DLD1 (cell line): Measurements from ENCODE around the gene GPR137B.
"Not testable (repeated sequence)": the region's sequence is repeated elsewhere in the genome, so short reads cannot be mapped to it uniquely, and the experiment has no call there.

Experiments
- in situ Hi-C: cut with HindIII; loops from 2 replicates; pipeline ENCODE4 v1.10.0; 2017; ENCODE audit warnings: low sequenced_read_pairs

GPR137B gene, protein sequence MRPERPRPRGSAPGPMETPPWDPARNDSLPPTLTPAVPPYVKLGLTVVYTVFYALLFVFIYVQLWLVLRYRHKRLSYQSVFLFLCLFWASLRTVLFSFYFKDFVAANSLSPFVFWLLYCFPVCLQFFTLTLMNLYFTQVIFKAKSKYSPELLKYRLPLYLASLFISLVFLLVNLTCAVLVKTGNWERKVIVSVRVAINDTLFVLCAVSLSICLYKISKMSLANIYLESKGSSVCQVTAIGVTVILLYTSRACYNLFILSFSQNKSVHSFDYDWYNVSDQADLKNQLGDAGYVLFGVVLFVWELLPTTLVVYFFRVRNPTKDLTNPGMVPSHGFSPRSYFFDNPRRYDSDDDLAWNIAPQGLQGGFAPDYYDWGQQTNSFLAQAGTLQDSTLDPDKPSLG

DNA sequence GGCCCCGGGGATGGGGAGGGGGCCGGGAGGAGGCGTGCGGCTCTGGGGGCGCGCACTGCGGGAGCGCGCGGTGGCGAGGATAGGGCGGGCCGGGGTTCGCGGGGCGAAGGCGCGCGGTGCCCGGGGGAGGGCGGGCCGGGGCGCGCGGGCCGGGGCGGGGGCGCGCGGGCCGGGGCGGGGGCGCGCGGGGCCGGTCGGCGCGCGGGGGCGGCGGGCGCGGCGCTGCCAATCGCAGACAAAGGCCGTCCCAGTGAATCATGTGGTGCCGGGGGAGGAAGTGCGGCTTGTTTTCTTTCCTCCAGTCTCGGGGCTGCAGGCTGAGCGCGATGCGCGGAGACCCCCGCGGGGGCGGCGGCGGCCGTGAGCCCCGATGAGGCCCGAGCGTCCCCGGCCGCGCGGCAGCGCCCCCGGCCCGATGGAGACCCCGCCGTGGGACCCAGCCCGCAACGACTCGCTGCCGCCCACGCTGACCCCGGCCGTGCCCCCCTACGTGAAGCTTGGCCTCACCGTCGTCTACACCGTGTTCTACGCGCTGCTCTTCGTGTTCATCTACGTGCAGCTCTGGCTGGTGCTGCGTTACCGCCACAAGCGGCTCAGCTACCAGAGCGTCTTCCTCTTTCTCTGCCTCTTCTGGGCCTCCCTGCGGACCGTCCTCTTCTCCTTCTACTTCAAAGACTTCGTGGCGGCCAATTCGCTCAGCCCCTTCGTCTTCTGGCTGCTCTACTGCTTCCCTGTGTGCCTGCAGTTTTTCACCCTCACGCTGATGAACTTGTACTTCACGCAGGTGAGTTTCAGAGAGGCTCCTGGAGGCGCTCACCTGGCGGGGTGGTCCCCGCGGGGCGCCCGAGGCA, at the start of gene GPR137B:
Gene GPR137B, plus strand, starts transcription at position 287 of the 851 bp plus-strand sequence. Its CDS starts 84 bp downstream, at position 371.
- in situ Hi-C loops = no loop called here

- in situ Hi-C loops = no loop called here
Measured at GRCh38 chr1:236092899-236093298, 49.4 kb upstream of the GPR137B start.

- in situ Hi-C loops = no loop called here
Measured at GRCh38 chr1:236095705-236096520, 46.4 kb upstream of the GPR137B start.

DNA sequence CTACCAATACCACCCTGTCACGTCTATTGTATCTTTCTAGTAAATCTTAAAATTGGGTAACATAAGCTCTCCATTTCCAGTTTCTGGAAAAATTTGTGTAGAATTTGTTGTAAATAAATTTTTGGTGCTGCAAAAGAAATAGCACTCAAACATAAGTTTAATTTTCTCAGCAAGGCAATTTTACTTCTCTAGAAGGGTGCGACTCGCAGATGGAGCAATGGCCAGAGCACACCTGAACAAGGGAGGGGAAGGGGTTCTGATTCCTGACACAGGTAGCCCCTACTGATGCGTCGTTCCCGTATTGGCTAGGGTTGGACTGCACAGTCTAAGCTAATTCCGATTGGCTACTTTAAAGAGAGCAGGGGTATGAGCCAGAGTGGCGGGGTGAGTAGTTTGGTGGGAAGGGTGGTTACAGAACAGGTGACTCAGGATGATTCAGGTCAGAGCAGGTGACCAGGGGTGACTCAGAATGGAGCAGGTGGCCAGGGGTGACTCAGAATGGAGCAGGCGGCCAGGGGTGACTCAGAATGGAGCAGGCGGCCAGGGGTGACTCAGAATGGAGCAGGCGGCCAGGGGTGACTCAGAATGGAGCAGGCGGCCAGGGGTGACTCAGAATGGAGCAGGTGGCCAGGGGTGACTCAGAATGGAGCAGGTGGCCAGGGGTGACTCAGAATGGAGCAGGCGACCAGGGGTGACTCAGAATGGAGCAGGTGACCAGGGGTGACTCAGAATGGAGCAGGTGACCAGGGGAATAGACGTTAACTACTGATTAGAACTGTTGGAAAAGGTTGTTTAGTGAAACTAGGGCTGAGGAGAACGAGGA, 45.5 kb upstream of the GPR137B start:
- in situ Hi-C loops = not testable (repeated sequence)

GRCh38 chr1:236098267-236098666, 44.1 kb upstream of the GPR137B start:
- in situ Hi-C loops = no loop called here

DNA sequence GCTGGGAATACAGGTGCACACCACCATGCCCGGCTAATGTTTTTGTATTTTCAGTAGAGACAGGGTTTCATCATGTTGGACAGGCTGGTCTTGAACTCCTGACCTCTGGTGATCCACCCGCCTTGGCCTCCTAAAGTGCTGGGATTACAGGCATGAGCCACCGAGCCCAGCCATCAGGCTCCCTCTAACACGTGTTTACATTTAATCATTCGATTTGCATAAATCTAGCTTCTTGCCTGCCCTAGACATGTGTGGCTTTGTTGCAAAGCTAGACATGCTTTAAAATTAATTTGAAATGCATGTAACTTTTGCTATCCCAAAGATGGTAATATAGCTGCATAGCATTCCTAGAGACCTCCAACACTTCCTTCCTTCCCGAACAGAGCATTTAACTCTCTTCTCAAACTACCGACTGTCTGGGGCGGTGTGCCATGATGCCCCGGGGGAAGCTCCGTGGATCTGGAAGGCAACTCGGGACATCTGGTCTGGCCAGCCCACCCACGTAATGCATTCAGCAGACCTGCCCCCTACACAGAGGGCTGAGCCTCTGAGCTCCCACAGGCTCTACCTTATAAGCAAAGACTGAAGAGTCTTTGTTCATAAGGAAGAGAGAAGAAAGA, 42.9 kb upstream of the GPR137B start:
- in situ Hi-C loops = no loop called here

DNA sequence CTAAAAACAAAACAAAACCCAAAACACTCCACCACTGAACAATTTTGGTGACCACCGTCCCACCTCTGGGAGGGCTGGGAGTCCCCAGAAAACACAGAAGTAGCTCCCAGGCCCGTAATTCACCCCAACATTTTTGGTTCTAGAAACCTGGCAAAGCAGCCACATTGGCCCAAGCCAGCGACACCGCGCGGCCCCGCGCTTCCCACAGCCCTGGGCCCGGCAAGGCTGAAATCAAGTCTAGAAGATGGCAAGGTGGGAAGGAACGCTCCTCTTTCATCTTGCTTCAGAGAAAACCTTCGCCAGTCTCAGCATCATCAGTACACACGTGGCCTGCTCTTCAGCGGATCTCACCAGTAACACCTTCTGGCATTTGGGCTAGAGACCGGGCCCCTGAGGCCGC, 41.5 kb upstream of the GPR137B start:
- in situ Hi-C loops = no loop called here

DNA sequence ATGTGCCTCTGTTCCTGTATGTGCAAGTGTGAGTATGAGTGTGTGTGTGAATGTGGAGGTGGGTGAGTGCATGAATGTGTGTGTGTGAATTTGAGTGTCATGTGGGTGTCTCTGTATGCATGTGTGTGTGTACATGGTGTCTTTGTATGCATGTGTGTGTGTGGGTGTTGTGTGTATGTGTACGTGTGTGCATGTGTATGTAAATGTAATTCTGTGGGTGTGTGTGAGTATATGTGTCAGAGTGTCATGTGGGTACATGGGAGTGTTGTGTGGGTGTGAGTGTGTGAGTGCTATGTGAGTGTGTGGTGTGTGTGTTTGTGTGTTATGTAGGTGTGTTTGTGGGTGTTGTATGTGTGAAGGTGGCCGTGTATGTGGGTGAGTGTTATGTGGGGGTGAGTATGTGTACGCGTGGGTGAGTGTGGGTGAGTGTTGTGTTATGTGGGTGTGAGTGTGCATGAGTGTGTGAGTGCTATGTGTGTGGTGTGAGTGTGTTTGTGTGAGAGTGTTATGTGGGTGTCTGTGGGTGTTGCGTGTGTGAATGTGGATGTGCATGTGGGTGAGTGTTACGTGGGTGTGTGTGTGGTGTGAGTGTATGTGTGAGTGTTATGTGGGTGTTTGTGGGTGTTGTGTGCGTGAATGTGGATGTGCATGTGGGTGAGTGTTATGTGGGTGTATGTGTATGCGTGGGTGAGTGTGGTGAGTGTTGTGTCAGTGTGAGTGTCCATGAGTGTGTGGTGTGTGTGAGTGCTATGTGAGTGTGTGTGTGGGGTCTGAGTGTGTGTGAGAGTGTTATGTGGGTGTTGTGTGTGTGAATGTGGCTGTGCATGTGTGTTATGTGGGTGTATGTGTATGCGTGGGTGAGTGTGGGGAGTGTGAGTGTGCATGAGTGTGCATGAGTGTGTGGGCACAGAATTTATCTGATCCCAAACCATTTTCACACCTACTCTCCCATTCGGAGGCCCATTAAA, 40.8 kb upstream of the GPR137B start:
- in situ Hi-C loops = no loop called here

GRCh38 chr1:236102611-236103010, 39.7 kb upstream of the GPR137B start:
- in situ Hi-C loops = no loop called here

GRCh38 chr1:236103059-236103458, 39.3 kb upstream of the GPR137B start:
- in situ Hi-C loops = no loop called here

DNA sequence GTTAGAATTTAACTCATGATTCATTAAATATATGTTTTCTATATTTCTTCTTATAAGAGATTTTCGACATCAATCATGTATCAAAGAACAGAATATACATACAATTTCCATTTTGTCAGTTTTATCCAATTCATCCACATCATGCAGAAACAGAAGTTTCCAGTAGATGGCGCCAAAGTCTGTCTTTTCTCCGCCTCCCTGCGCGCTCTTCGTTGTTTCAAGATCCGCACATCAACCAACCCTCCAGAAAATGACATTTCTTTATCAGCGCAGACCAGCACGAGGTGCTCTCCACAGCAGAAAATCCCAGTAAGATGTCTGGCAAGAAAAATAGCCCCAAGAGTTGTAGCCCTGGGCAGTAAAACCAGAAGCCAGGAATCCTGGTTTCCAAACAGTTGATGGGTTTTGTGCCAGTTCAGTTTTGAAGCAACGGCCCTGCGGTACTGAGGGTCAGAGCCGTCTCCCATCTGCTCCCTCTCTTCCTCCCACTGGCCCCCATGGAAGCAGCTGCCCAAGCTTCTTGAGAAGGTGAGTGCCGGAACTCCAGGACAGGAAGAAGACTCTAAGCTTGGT, 38.6 kb upstream of the GPR137B start:
- in situ Hi-C loops = no loop called here

GRCh38 chr1:236107121-236107907, 35.0 kb upstream of the GPR137B start:
- in situ Hi-C loops = no loop called here

- in situ Hi-C loops = no loop called here
Measured at GRCh38 chr1:236108027-236108648, 34.2 kb upstream of the GPR137B start.

- in situ Hi-C loops = no loop called here
Measured at GRCh38 chr1:236110137-236110536, 32.2 kb upstream of the GPR137B start.

GRCh38 chr1:236111527-236112331, 30.6 kb upstream of the GPR137B start:
- in situ Hi-C loops = no loop called here

DNA sequence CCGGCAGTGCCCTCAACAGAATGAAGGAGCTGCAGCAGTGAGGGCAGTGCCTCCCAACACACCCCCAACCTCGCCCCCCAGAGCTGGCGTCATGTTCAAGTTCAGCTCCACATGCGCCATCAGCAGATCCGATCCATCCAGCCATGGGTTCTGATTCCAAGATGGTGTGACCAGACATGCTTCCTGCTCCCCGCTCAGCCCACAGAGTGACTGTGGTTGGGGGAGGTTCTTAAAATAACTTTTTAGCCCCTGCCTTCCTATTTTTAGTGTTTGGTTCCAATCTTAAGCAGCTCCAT, 30.1 kb upstream of the GPR137B start:
- in situ Hi-C loops = no loop called here
